ENCODE results near the gene PRDM16.

PRDM16 gene

DNA sequence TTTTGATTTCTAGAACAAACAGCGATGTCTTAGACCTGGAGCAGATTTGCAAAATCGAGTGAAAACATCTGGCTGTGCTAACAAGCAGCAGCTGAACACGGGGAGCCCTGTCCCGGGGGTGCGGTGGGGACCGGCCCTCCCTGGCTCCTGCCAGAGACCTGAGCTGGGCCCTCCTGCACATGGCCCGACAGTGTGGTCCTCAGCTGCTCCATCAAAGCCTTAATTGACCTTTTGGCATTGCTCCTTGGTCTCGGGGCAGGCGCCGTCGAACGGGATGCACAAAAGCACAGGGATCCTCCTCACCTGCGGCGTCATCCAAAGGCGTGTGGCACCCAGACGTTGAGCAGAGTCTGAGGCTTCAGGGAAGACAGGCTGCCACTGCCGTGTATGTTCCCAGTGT lies 73.2 kb downstream of the PRDM16 start:
- no peak for TF ChIP-seq MYC (IDR thresholded peaks at IDR 0.05; ENCODE audit: low read depth, low read length)
- TF ChIP-seq POLR2A (IDR thresholded peaks at IDR 0.05; ENCODE audit: extremely low read depth, insufficient read length): no peak
- TF ChIP-seq, protein P1, sequence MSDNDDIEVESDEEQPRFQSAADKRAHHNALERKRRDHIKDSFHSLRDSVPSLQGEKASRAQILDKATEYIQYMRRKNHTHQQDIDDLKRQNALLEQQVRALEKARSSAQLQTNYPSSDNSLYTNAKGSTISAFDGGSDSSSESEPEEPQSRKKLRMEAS (IDR thresholded peaks at IDR 0.05; ENCODE audit: low read depth, low read length): no peak
- DNase-seq (ENCODE audit: low read depth): no peak
- H3K4me3 ChIP-seq (ENCODE audit: low read depth, low read length): no peak overlapping the region

DNA sequence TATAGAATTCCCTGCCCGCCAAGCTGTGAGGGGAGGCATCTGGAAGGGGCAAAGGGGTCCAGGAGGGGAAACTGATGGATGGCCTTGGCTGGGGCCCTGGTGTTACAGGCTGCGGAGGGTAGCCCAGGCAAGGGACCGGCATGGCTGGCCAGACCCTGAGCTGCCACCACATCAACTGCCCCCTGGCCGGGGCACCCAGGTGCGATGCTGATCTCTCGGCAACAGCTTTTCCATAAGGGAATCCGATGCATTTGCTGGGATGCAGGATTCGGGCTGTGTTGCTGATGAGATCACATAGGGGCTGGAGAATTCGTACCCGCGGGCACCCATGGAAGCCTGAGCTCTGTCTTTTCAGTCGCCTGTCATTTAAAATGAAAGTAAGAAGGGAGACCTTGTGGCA lies 73.7 kb downstream of the PRDM16 start:
- TF ChIP-seq, protein P2, sequence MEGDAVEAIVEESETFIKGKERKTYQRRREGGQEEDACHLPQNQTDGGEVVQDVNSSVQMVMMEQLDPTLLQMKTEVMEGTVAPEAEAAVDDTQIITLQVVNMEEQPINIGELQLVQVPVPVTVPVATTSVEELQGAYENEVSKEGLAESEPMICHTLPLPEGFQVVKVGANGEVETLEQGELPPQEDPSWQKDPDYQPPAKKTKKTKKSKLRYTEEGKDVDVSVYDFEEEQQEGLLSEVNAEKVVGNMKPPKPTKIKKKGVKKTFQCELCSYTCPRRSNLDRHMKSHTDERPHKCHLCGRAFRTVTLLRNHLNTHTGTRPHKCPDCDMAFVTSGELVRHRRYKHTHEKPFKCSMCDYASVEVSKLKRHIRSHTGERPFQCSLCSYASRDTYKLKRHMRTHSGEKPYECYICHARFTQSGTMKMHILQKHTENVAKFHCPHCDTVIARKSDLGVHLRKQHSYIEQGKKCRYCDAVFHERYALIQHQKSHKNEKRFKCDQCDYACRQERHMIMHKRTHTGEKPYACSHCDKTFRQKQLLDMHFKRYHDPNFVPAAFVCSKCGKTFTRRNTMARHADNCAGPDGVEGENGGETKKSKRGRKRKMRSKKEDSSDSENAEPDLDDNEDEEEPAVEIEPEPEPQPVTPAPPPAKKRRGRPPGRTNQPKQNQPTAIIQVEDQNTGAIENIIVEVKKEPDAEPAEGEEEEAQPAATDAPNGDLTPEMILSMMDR (IDR thresholded peaks at IDR 0.05; ENCODE audit: low read depth, low read length): no peak
- TF ChIP-seq MYC (IDR thresholded peaks at IDR 0.05; ENCODE audit: low read depth, low read length): no peak
- TF ChIP-seq, protein P1 (IDR thresholded peaks at IDR 0.05; ENCODE audit: low read depth, low read length): no peak
- TF ChIP-seq POLR2A (IDR thresholded peaks at IDR 0.05; ENCODE audit: extremely low read depth, insufficient read length): no peak
- H3K4me3 ChIP-seq (ENCODE audit: low read depth, low read length): no peak overlapping the region
- DNase-seq (ENCODE audit: low read depth): no peak

DNA sequence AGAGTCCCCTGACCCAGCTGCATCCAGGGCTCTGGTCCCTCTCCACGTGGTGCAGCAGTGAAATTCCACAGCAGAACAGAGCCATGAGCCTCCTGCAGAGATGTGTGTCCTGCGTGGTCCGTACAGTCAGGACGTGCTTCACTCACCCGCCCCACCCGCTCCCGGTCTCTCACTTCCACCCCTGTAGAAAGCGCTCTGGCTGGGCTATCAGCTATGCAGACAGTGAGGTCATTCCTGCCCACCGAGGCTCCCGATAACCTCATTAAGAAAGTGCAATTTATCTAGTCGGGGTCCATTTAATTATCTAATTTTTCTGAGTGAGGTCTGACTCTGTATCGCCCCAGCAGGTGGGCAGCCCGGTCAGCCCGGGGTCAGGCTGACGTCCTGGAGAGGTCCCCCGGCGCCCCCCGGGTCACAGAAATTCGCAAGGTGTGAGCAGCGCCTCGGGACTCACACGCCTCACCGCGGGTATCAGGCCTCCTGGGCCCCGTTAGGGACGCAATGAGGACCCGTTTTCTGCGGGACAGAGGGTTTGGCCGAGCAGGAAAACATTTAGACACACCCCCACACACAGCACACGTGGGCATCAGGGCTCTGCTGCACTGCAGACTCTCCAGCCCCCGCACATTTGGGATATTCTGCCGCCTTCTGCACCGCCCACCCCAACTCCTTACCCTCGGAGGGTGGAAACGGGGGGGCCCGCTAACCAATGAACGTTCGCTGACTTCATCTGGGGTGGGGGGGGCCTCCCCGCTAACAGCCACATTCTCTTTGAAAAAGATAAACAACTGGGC lies 76.7 kb downstream of the PRDM16 start:
- no peak for DNase-seq (ENCODE audit: low read depth)
- no peak for TF ChIP-seq POLR2A (IDR thresholded peaks at IDR 0.05; ENCODE audit: extremely low read depth, insufficient read length)
- TF ChIP-seq, protein P1 (IDR thresholded peaks at IDR 0.05; ENCODE audit: low read depth, low read length): no peak
- TF ChIP-seq, protein P2 (IDR thresholded peaks at IDR 0.05; ENCODE audit: low read depth, low read length): no peak
- TF ChIP-seq MYC (IDR thresholded peaks at IDR 0.05; ENCODE audit: low read depth, low read length): no peak
- no peak overlapping the region for H3K4me3 ChIP-seq (ENCODE audit: low read depth, low read length)

DNA sequence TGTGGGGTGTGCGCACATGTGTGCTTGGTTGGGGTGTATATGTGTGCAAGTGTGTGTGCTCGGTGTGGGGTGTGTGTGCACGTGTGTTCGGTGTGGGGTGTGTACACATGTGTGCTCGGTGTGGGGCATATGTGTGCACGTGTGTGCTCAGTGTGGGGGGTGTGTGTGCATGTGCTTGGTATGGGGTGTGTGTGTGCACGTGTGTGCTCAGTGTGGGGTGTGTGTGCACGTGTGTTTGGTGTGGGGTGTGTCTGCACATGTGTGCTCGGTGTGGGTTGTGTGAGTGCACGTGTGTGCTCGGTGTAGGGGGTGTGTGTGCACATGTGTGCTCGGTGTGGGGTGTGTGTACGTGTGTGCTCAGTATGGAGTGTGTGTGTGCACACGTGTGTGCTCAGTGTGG lies 77.5 kb downstream of the PRDM16 start:
- no peak overlapping the region for H3K4me3 ChIP-seq (ENCODE audit: low read depth, low read length)
- DNase-seq (ENCODE audit: low read depth): no peak
- TF ChIP-seq MYC (IDR thresholded peaks at IDR 0.05; ENCODE audit: low read depth, low read length) (no peak), POLR2A (IDR thresholded peaks at IDR 0.05; ENCODE audit: extremely low read depth, insufficient read length) (no peak)
- TF ChIP-seq, protein P1 (IDR thresholded peaks at IDR 0.05; ENCODE audit: low read depth, low read length): no peak
- TF ChIP-seq, protein P2 (IDR thresholded peaks at IDR 0.05; ENCODE audit: low read depth, low read length): no peak

DNA sequence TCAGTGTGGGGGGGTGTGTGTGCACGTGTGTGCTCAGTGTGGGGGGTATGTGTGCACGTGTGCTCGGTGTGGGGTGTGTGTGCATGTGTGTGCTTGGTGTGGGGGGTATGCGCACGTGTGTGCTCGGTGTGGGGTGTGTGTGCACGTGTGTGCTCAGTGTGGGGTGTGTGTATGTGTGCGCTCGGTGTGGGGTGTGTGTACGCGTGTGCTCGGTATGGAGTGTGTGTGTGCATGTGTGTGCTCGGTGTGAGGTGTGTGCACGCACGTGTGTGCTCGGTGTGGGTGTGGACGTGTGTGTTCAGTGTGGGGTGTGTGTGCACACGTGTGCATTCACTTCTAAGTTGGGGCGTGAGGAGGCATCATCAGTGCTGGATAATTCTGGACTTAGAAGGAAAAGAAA lies 77.9 kb downstream of the PRDM16 start:
- TF ChIP-seq, protein P1 (IDR thresholded peaks at IDR 0.05; ENCODE audit: low read depth, low read length): no peak
- H3K4me3 ChIP-seq (ENCODE audit: low read depth, low read length): no peak overlapping the region

DNA sequence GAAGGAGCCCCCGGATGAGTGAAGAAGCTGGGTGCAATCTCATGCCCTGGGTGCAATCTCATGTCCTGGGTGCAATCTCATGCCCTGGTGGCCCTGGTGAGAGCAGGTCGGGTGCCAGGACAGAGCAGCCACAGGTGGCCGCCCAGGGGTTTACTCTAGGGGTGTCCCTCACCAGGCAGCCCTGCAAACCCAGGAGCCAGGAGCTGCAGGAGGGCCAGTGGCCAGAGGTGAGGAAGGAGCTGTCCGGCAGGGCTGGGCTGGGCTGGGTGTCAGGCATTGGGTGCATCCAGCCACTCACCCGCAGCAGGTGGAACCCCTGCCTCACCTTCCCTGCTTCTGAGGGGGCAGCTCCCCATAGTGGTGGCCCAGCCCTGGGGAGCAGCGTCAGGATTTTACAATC lies 79.2 kb downstream of the PRDM16 start:
- DNase-seq (ENCODE audit: low read depth): no peak
- TF ChIP-seq POLR2A (IDR thresholded peaks at IDR 0.05; ENCODE audit: extremely low read depth, insufficient read length) (no peak), MYC (IDR thresholded peaks at IDR 0.05; ENCODE audit: low read depth, low read length) (no peak)
- TF ChIP-seq, protein P2 (IDR thresholded peaks at IDR 0.05; ENCODE audit: low read depth, low read length): no peak
- TF ChIP-seq, protein P1 (IDR thresholded peaks at IDR 0.05; ENCODE audit: low read depth, low read length): no peak
- no peak overlapping the region for H3K4me3 ChIP-seq (ENCODE audit: low read depth, low read length)

More for the DNA sequence above, 77.9 kb downstream of the PRDM16 start:
- DNase-seq (ENCODE audit: low read depth): no peak
